ENCODE data around the gene ODAD3. TPM values are rescaled to one million over a fixed set of nuclear protein-coding genes. Genes with fewer than 3 reads are reported as not detected.
A peak's percentile ranks its signal among the peaks of the same experiment; 100 is the strongest.

Gene ODAD3
- total RNA-seq, result not detected in 2 replicates

DNA sequence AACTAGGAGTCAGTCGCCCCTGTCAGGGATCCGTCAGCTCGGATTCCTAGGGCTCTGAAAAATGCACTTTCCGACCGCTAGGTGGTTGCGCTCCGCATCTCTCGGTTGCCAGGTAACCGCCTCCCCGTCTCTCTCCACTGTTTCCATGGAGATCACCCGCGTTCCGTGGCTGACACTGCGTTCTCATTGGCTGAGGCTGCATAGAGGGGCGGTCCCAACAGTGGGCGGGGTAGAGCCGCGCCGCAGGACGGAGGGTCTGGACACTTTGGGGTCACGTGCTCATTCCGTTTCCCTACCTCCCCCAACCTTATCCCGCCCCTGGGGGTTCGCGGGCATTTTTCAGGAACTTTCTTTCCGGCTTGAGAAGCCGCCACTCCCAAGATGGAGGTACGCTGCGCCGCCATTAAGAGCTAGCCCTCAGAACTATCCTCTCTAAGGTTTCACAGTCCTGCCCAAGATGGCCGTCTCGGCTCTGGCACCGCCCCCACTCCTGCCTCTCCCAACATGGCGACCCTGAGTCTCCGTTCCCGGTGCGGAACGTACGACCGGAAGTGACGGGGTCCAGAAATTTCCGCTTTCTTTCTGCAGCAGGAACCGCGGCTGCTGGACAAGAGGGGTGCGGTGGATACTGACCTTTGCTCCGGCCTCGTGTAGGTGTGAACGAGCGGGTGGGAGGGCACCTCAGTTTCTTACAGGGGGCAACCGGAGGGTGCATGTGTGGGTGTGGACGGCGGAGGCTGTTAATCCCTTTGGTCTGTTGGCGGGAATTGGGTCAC lies at the start of gene ODAD3, which contains the start of gene PRKCSH:
Gene ODAD3 (minus strand): TSS at position 65 of the 776 bp plus-strand sequence. CDS start 105 bp downstream, outside the sequence.
Gene PRKCSH (plus strand): TSS at position 579 of the 776 bp plus-strand sequence. CDS start 483 bp downstream, outside the sequence.
- TF ChIP-seq, protein P1, sequence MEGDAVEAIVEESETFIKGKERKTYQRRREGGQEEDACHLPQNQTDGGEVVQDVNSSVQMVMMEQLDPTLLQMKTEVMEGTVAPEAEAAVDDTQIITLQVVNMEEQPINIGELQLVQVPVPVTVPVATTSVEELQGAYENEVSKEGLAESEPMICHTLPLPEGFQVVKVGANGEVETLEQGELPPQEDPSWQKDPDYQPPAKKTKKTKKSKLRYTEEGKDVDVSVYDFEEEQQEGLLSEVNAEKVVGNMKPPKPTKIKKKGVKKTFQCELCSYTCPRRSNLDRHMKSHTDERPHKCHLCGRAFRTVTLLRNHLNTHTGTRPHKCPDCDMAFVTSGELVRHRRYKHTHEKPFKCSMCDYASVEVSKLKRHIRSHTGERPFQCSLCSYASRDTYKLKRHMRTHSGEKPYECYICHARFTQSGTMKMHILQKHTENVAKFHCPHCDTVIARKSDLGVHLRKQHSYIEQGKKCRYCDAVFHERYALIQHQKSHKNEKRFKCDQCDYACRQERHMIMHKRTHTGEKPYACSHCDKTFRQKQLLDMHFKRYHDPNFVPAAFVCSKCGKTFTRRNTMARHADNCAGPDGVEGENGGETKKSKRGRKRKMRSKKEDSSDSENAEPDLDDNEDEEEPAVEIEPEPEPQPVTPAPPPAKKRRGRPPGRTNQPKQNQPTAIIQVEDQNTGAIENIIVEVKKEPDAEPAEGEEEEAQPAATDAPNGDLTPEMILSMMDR (IDR thresholded peaks at IDR 0.05; ENCODE audit: insufficient read depth, low read length, severe bottlenecking), result peak; percentile 89
- H3K4me3 ChIP-seq (ENCODE audit: low read depth, low read length), result peak within 1 kb of the TSS; percentile 90
- H3K36me3 ChIP-seq (ENCODE audit: control insufficient read depth, insufficient read depth, low read length), result peaks cover 14% of the 10 kb centered on the region
- H3K27me3 ChIP-seq (ENCODE audit: control insufficient read depth, insufficient read depth, low read length), result no peaks in the 10 kb centered on the region
- FAIRE-seq (peak; percentile 83), DNase-seq (ENCODE audit: low read depth) (peak; percentile 98)

DNA sequence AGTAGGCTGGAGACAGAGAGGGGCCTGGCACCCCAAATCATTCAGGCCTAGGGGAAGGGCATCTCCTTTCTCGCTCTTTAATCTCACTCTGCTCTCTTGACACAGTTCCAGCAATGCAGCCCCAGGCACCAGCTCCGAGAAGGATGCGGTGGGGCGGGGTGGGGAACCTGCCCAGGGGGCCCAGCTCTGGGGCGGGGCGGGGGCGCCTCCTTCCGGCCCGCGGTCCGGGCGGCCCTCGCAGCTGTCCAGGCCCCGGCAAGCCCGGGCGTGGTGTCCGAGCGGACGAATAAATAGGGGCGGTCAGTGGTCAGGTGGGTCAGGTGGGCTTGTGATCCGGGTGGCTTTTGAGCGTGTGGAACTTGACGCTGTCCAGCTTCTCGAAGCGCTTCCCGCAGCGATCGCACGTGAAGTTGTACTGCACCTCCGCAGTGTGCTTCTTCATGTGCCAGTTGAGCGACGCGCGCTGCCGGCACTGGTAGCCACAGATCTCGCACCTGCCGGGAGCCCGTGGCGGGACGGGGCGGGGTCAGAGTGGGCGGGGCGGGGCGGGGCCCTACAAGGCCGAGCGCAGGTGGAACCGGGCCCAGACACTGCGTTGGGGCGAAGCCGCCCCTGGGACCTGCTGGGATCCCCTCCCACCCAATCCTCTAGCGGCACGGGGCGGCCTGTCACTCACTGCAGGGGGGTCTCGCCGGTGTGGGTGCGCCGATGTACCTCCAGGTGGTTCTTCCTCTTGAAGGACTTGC lies 48.6 kb upstream of the ODAD3 start:
- DNase-seq (ENCODE audit: low read depth) (no peak), FAIRE-seq (no peak)
- H3K4me3 ChIP-seq (ENCODE audit: low read depth, low read length), result no peak overlapping the region
- TF ChIP-seq, protein P1 (IDR thresholded peaks at IDR 0.05; ENCODE audit: insufficient read depth, low read length, severe bottlenecking), result no peak
- no peaks in the 10 kb centered on the region for H3K36me3 ChIP-seq (ENCODE audit: control insufficient read depth, insufficient read depth, low read length)
- peaks cover 15% of the 10 kb centered on the region for H3K27me3 ChIP-seq (ENCODE audit: control insufficient read depth, insufficient read depth, low read length)

DNA sequence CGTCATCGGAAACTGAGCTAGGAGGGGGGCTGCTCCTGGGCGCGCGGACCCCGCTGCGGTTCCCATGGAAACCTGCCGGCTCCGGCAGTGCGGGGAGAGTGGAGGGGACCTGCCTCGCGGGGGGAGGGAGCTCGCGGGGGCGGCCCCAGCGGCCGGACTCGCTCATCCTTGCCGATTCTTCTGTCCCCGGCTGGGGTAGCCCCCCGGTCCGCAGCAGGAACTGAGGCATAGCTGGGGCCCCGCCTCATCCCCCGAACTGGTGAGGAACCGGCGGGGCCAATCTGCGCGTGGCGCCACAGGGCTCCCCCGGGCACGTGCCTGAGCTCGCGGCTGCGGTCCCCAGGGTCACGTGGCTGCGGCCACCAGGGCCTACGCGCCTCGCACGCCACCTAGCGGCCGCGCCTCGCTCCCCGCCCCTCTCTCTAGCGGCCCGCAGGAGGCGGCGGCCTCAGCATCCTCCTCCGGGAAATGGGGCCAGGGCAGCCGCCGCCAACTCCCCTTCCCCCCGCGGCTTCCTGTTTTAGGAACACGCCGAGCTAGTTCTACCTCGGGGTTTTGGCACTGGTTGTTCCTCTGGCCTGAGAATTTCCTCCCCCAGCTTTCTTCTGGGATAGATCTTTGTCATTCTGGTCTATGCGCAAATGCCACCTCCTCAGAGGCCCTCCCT lies 47.6 kb upstream of the ODAD3 start:
- H3K36me3 ChIP-seq (ENCODE audit: control insufficient read depth, insufficient read depth, low read length), result no peaks in the 10 kb centered on the region
- peak overlapping the region; percentile 26 for H3K4me3 ChIP-seq (ENCODE audit: low read depth, low read length)
- FAIRE-seq, result no peak
- peaks cover 15% of the 10 kb centered on the region for H3K27me3 ChIP-seq (ENCODE audit: control insufficient read depth, insufficient read depth, low read length)
- TF ChIP-seq, protein P1 (IDR thresholded peaks at IDR 0.05; ENCODE audit: insufficient read depth, low read length, severe bottlenecking), result peak; percentile 88
- DNase-seq (ENCODE audit: low read depth), result peak; percentile 32

DNA sequence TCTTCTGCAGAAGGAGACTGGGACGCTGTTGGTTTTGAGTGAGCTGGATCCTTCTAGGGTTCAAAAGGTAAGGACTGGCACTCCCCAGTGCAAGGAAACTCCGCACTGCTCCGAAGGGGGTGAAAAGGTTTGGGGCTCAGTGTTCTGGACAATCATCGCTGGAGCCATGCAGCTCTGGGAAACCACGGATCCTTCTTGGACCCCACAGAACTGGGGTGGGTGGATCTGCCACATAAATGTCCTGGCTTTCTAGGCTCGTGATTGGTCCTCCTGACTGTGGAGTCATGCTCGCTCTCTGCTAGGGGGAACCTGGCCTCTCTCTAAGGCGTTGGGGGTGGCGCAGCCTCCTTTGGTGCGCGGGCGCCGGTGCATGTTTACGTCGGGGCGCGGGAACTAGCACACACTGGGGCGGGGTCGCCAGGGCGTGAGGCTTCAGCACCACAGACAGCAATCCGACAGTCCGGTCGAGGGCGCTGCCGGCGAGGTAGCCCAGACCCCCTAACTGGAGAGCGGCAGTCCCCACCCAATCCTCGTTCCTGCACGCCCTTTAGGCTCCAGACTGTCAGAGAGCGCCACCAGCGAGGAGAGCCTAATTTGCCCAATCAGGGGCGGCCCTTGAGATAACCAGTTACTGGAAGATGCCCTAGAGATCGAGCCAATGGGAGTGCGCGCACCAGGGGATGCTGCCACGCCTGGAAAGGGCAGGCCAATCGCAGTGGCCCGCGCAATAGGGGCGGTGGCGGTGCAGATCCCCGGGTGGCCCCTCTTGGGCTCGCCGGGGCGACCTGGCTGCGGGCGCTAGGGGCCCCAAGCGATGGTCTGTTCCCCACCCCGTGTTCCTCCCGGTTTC lies 46.8 kb upstream of the ODAD3 start:
- no peak for FAIRE-seq
- Histone ChIP-seq H3K4me3 (ENCODE audit: low read depth, low read length) (peak overlapping the region; percentile 26), H3K36me3 (ENCODE audit: control insufficient read depth, insufficient read depth, low read length) (no peaks in the 10 kb centered on the region), H3K27me3 (ENCODE audit: control insufficient read depth, insufficient read depth, low read length) (peaks cover 15% of the 10 kb centered on the region)
- TF ChIP-seq, protein P1 (IDR thresholded peaks at IDR 0.05; ENCODE audit: insufficient read depth, low read length, severe bottlenecking), result no peak
- DNase-seq (ENCODE audit: low read depth), result peak; percentile 65
